K562 (cell line): ENCODE measurements around the gene RSAD1. TPM values are rescaled to one million over a fixed set of nuclear protein-coding genes. Genes with fewer than 3 reads are reported as not detected.

ENCODE experiments used
- AFF1 ChIP-seq, 2 experiments: fragments of 450-650 bp; IDR thresholded peaks; 2 replicates each; pipeline ENCODE4 v1.6.1; 2018; ENCODE audit warnings: mild to moderate bottlenecking in 2 of 2, low read depth in 1 of 2; ENCODE audit not compliant: partially characterized antibody in 2 of 2
- BMI1 ChIP-seq: fragments of 150-350 bp; IDR thresholded peaks from 2 replicates; pipeline ENCODE4 v1.6.1; 2014; ENCODE audit warnings: low read length
- CHD4 ChIP-seq: fragments of 200-600 bp; sonication (generic); IDR thresholded peaks from 3 replicates; pipeline ENCODE4 v1.6.1; 2012; ENCODE audit warnings: low read depth, mild to moderate bottlenecking, mixed read lengths, low read length, inconsistent platforms; ENCODE audit not compliant: insufficient read depth, insufficient replicate concordance, poor library complexity, severe bottlenecking
- CTCFL ChIP-seq: IDR thresholded peaks from 2 replicates; pipeline ENCODE4 v1.6.1; 2011; ENCODE audit warnings: borderline replicate concordance, low read depth, mild to moderate bottlenecking, moderate library complexity, low read length; ENCODE audit not compliant: insufficient read depth, poor library complexity, severe bottlenecking
- ELF1 ChIP-seq: fragments of 200-800 bp; sonication (Bioruptor generic); IDR thresholded peaks from 2 replicates; pipeline ENCODE4 v1.6.1; 2016; ENCODE audit warnings: missing genetic modification characterization, missing compliant biosample characterization
- GABPA ChIP-seq: fragments of 200-800 bp; sonication (Bioruptor generic); conservative IDR thresholded peaks from 2 replicates; pipeline ENCODE4 v1.6.1; 2016; ENCODE audit warnings: low read depth, missing genetic modification characterization, missing compliant biosample characterization
- MAFF ChIP-seq: IDR thresholded peaks from 2 replicates; pipeline ENCODE4 v1.6.1; 2012; ENCODE audit warnings: low read length, improper control_type of control experiment
- MYBL2 ChIP-seq, 2 experiments: fragments of 450-650 bp in 1 of 2; sonication (generic) in 1 of 2; formaldehyde crosslinking in 1 of 2; IDR thresholded peaks; 2 replicates each; pipeline versions ENCODE4 v1.6.1 to v1.8.1; 2017 to 2022; ENCODE audit warnings: borderline replicate concordance in 1 of 2, inconsistent platforms in 1 of 2, low read depth in 1 of 2, mild to moderate bottlenecking in 1 of 2, missing genetic modification reagents in 1 of 2, moderate library complexity in 1 of 2
- NFXL1 ChIP-seq: fragments of 450-650 bp; formaldehyde crosslinking; IDR thresholded peaks from 2 replicates; pipeline ENCODE4 v1.4.0; 2021; ENCODE audit warnings: mild to moderate bottlenecking
- SRSF9 ChIP-seq: fragments of 200-400 bp; formaldehyde crosslinking; IDR thresholded peaks from 2 replicates; pipeline ENCODE4 v1.6.1; 2017; ENCODE audit warnings: low read depth, low read length, borderline replicate concordance
- STAT5A ChIP-seq: IDR thresholded peaks from 2 replicates; pipeline ENCODE4 v1.6.1; 2012; ENCODE audit warnings: low read length, inconsistent platforms, borderline replicate concordance
- TFAP4 ChIP-seq: sonication (generic); formaldehyde crosslinking; IDR thresholded peaks from 2 replicates; pipeline ENCODE4 v1.8.0; 2022; ENCODE audit warnings: missing genetic modification reagents, mild to moderate bottlenecking, moderate library complexity, borderline replicate concordance
- ZC3H8 ChIP-seq: fragments of 450-650 bp; IDR thresholded peaks from 2 replicates; pipeline ENCODE4 v1.6.1; 2017
- ZKSCAN1 ChIP-seq: fragments of 150-350 bp; IDR thresholded peaks from 2 replicates; pipeline ENCODE4 v1.6.1; 2016; ENCODE audit warnings: low read depth, low read length
- ZNF146 ChIP-seq: IDR thresholded peaks from one replicate; pipeline ENCODE4 v1.6.1; 2018; ENCODE audit warnings: missing compliant biosample characterization; ENCODE audit not compliant: unreplicated experiment
- ZNF408 ChIP-seq: fragments of 250-450 bp; sonication (Bioruptor Pico); IDR thresholded peaks from 2 replicates; pipeline ENCODE4 v1.4.0; 2020; ENCODE audit warnings: low read depth, mild to moderate bottlenecking, moderate library complexity
- ZNF518B ChIP-seq: fragments of 250-450 bp; sonication (Bioruptor Pico); IDR thresholded peaks from 2 replicates; pipeline ENCODE4 v1.5.0; 2021; ENCODE audit warnings: mild to moderate bottlenecking, moderate library complexity
- ZSCAN32 ChIP-seq: fragments of 450-650 bp; formaldehyde crosslinking; IDR thresholded peaks from 2 replicates; pipeline ENCODE4 v1.4.0; 2020; ENCODE audit warnings: mild to moderate bottlenecking, moderate library complexity
- polyA plus RNA-seq, 8 experiments: library from polyadenylated mRNA; depleted of rRNA in 4 of 8; stranded (reverse) in 5 of 8; unstranded in 3 of 8; fragments of >200 nt; fragmentation: Nextera tagmentation in 2 of 8; fragmentation: Illumina TruSeq in 1 of 8; extraction: Ambion mirVana in 2 of 8; extraction: Trizol in 1 of 8; gene quantifications; 2 replicates each; pipeline versions ENCODE4 v1.2.1 to v1.2.3, GENCODE V29; 2011 to 2014; ENCODE audit warnings: inconsistent platforms in 1 of 8, missing spikeins in 1 of 8
- total RNA-seq, 7 experiments: library from RNA; depleted of rRNA in 6 of 7; stranded (reverse); fragments of >200 nt in 6 of 7; fragmentation: Illumina TruSeq in 2 of 7; extraction: Trizol in 2 of 7; gene quantifications; 2 replicates each; pipeline versions ENCODE4 v1.2.1 to v1.2.3, GENCODE V29; 2011 to 2021; ENCODE audit warnings: low replicate concordance in 1 of 7

Gene RSAD1
- total and polyA plus RNA-seq, 9 of the 15 experiments (the other 6 are each of a cell fraction or from before 2014, with no cell fraction given) = 4.5 to 42.5 (median 26.8) TPM

GRCh38 chr17:50448643-50449042 is 30.0 kb upstream of the RSAD1 start (continued):
- TF ChIP-seq CTCFL (no peak), ZNF146 (CRISPR knock-in tag) (no peak), MAFF (no peak), ZSCAN32 (CRISPR knock-in tag) (no peak), ZNF408 (no peak), TFAP4 (no peak), ELF1 (tag) (no peak), STAT5A (no peak), GABPA (tag) (no peak), BMI1 (no peak), SRSF9 (no peak), AFF1 (IDR thresholded peaks at IDR 0.05; ENCODE audit: low read depth in 1 of 2, partially characterized antibody in 2 of 2) (no peak), CHD4 (no peak), NFXL1 (CRISPR knock-in tag) (no peak), ZKSCAN1 (no peak), ZC3H8 (no peak), ZNF518B (CRISPR knock-in tag) (no peak), MYBL2 (IDR thresholded peaks at IDR 0.05; ENCODE audit: low read depth) (no peak), MYBL2 (CRISPR knock-in tag; IDR thresholded peaks at IDR 0.05; ENCODE audit: borderline replicate concordance) (no peak)
